Neural cell (in vitro differentiated cells): ENCODE data around the gene CDK5RAP2. TPM values are rescaled to one million over a fixed set of nuclear protein-coding genes. Genes with fewer than 3 reads are reported as not detected.

ENCODE experiments used
- H2AFZ ChIP-seq: fragments of 200-600, 300-800 bp; sonication (generic), shearing (Covaris generic); 2 replicates; pipeline ENCODE4 v1.6.0; 2014; ENCODE audit warnings: low read depth, mild to moderate bottlenecking, antibody characterized with exemption, low read length, moderate library complexity
- H3F3A ChIP-seq: fragments of 200-600 bp; shearing (Covaris generic); 2 replicates; pipeline ENCODE4 v1.6.1; 2016; ENCODE audit warnings: mild to moderate bottlenecking, moderate library complexity, mixed read lengths, antibody characterized with exemption, low read length; ENCODE audit not compliant: insufficient read depth, poor library complexity, severe bottlenecking
- H3K27ac ChIP-seq: fragments of 200-600, 300-800 bp; sonication (generic), shearing (Covaris generic); 2 replicates; pipeline ENCODE4 v1.5.1; 2014; ENCODE audit warnings: mild to moderate bottlenecking, low read length, moderate library complexity
- H3K27me3 ChIP-seq: fragments of 300-800, 200-600 bp; sonication (generic), shearing (Covaris generic); 2 replicates; pipeline ENCODE4 v1.6.0; 2014; ENCODE audit warnings: mild to moderate bottlenecking, low read depth, low read length, moderate library complexity; ENCODE audit not compliant: insufficient read depth
- H3K36me3 ChIP-seq: fragments of 300-800, 200-600 bp; sonication (generic), shearing (Covaris generic); 2 replicates; pipeline ENCODE4 v1.5.1; 2014; ENCODE audit warnings: mild to moderate bottlenecking, antibody characterized with exemption, low read length, moderate library complexity; ENCODE audit not compliant: insufficient read depth
- H3K4me2 ChIP-seq: fragments of 300-800, 200-600 bp; sonication (generic), shearing (Covaris generic); 2 replicates; pipeline ENCODE4 v1.6.0; 2014; ENCODE audit warnings: mild to moderate bottlenecking, low read length
- H3K4me3 ChIP-seq: fragments of 300-800, 200-600 bp; sonication (generic), shearing (Covaris generic); 2 replicates; pipeline ENCODE4 v1.5.1; 2014; ENCODE audit warnings: mild to moderate bottlenecking, low read length, moderate library complexity
- H3K79me2 ChIP-seq: fragments of 200-600 bp; shearing (Covaris generic); replicated peaks from 2 replicates; pipeline ENCODE4 v1.6.0; 2014; ENCODE audit warnings: mild to moderate bottlenecking, low read length, moderate library complexity; ENCODE audit not compliant: insufficient read depth
- H3K9ac ChIP-seq: fragments of 300-800, 200-600 bp; sonication (generic), shearing (Covaris generic); 2 replicates; pipeline ENCODE4 v1.6.1; 2016; ENCODE audit warnings: mild to moderate bottlenecking, low read length, mixed read lengths
- H3K9me2 ChIP-seq: fragments of 200-600 bp; shearing (Covaris generic); 2 replicates; pipeline ENCODE4 v1.6.1; 2016; ENCODE audit warnings: mild to moderate bottlenecking, low read length, mixed read lengths; ENCODE audit not compliant: insufficient read depth
- H3K9me3 ChIP-seq: fragments of 200-600, 300-800 bp; sonication (generic), shearing (Covaris generic); 2 replicates; pipeline ENCODE4 v1.6.1; 2016; ENCODE audit warnings: mild to moderate bottlenecking, mixed run types, low read length, moderate library complexity, mixed read lengths
- H4K20me1 ChIP-seq: fragments of 200-600 bp; shearing (Covaris generic); 2 replicates; pipeline ENCODE4 v1.6.1; 2016; ENCODE audit warnings: mild to moderate bottlenecking, mixed run types; ENCODE audit not compliant: insufficient read depth
- EP300 ChIP-seq: fragments of 450-650 bp; conservative IDR thresholded peaks from 2 replicates; pipeline ENCODE4 v1.6.1; 2014; ENCODE audit warnings: antibody characterized with exemption, mild to moderate bottlenecking, moderate library complexity; ENCODE audit not compliant: poor library complexity, severe bottlenecking
- EZH2 ChIP-seq: fragments of 200-600, 300-800 bp; shearing (Covaris generic), sonication (generic); IDR thresholded peaks from 2 replicates; pipeline ENCODE4 v1.6.1; 2014; ENCODE audit warnings: antibody characterized with exemption, low read length, borderline replicate concordance, mild to moderate bottlenecking; ENCODE audit not compliant: insufficient read depth, poor library complexity, severe bottlenecking
- MXI1 ChIP-seq: fragments of 450-650 bp; conservative IDR thresholded peaks from 2 replicates; pipeline ENCODE4 v1.6.1; 2014; ENCODE audit warnings: antibody characterized with exemption, mild to moderate bottlenecking; ENCODE audit not compliant: poor library complexity, severe bottlenecking
- POLR2AphosphoS5 ChIP-seq: IDR thresholded peaks from 2 replicates; pipeline ENCODE4 v1.6.1; 2012
- RAD21 ChIP-seq: fragments of 450-650 bp; conservative IDR thresholded peaks from 2 replicates; pipeline ENCODE4 v1.6.1; 2014; ENCODE audit warnings: antibody characterized with exemption, mild to moderate bottlenecking, moderate library complexity
- REST ChIP-seq: IDR thresholded peaks from 2 replicates; pipeline ENCODE4 v1.6.1; 2012; ENCODE audit warnings: borderline replicate concordance
- SMC3 ChIP-seq: fragments of 450-650 bp; conservative IDR thresholded peaks from 2 replicates; pipeline ENCODE4 v1.6.1; 2014; ENCODE audit warnings: antibody characterized with exemption, mild to moderate bottlenecking, moderate library complexity; ENCODE audit not compliant: poor library complexity
- TAF1 ChIP-seq: IDR thresholded peaks from 2 replicates; pipeline ENCODE4 v1.6.1; 2012; ENCODE audit warnings: low read depth
- polyA plus RNA-seq: library from polyadenylated mRNA; depleted of rRNA; stranded (reverse); fragments of >200 nt; gene quantifications from 2 replicates; pipeline ENCODE4 v1.2.3, GENCODE V29; 2014
- TF ChIP-seq, protein P1 (sequence below): fragments of 450-650 bp; IDR thresholded peaks from 2 replicates; pipeline ENCODE4 v1.5.1; 2014; ENCODE audit warnings: antibody characterized with exemption, mild to moderate bottlenecking, moderate library complexity; ENCODE audit not compliant: poor library complexity, severe bottlenecking

The CDK5RAP2 gene
- polyA plus RNA-seq, 1 donor from 2014 or later: 43.3 TPM

DNA sequence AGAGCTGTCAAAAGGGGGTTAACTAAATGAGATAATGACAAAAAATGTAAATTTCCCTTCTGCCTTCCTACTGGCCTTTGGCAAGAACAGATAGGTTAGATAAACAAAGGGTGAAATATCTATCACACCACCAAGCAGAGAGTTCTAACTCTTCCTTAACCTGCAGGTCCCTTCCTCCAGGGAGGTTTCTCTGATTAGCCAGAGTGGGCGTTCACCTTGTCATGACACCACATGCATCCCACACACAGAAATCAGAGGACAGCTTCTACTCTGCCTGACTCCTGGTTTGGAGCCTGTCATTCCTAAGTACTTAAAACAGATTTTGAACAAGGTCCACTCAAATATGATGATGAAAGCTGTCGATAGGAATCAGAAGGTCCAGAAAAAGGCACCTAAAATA lies 180.0 kb downstream of the CDK5RAP2 start:
- no peak overlapping the region for H3K9ac ChIP-seq
- peaks cover 5% of the 10 kb centered on the region for H3K36me3 ChIP-seq
- no peak overlapping the region for H3K4me2 ChIP-seq
- TF ChIP-seq RAD21 (no peak), REST (no peak), SMC3 (no peak), TAF1 (no peak), EZH2 (no peak), MXI1 (no peak), POLR2AphosphoS5 (no peak), EP300 (no peak)
- TF ChIP-seq, protein P1, sequence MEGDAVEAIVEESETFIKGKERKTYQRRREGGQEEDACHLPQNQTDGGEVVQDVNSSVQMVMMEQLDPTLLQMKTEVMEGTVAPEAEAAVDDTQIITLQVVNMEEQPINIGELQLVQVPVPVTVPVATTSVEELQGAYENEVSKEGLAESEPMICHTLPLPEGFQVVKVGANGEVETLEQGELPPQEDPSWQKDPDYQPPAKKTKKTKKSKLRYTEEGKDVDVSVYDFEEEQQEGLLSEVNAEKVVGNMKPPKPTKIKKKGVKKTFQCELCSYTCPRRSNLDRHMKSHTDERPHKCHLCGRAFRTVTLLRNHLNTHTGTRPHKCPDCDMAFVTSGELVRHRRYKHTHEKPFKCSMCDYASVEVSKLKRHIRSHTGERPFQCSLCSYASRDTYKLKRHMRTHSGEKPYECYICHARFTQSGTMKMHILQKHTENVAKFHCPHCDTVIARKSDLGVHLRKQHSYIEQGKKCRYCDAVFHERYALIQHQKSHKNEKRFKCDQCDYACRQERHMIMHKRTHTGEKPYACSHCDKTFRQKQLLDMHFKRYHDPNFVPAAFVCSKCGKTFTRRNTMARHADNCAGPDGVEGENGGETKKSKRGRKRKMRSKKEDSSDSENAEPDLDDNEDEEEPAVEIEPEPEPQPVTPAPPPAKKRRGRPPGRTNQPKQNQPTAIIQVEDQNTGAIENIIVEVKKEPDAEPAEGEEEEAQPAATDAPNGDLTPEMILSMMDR: no peak
- H3K27me3 ChIP-seq: no peaks in the 10 kb centered on the region
- no peaks in the 10 kb centered on the region for H4K20me1 ChIP-seq
- no peaks in the 10 kb centered on the region for H3K9me3 ChIP-seq
- H3K79me2 ChIP-seq: no peaks in the 10 kb centered on the region
- no peaks in the 10 kb centered on the region for H3F3A ChIP-seq
- H3K9me2 ChIP-seq: no peaks in the 10 kb centered on the region
- H3K4me3 ChIP-seq: no peak overlapping the region
- H3K27ac ChIP-seq: no peak overlapping the region
- no peak overlapping the region for H2AFZ ChIP-seq

- Histone ChIP-seq H3F3A (no peaks in the 10 kb centered on the region), H3K4me2 (no peak overlapping the region), H3K9me2 (no peaks in the 10 kb centered on the region), H3K4me3 (no peak overlapping the region), H3K9me3 (no peaks in the 10 kb centered on the region), H2AFZ (no peak overlapping the region), H3K27me3 (no peaks in the 10 kb centered on the region), H3K36me3 (peaks cover 4% of the 10 kb centered on the region), H4K20me1 (no peaks in the 10 kb centered on the region), H3K9ac (no peak overlapping the region), H3K27ac (no peak overlapping the region), H3K79me2 (no peaks in the 10 kb centered on the region)
- TF ChIP-seq POLR2AphosphoS5 (no peak), RAD21 (no peak), TAF1 (no peak), MXI1 (no peak), EP300 (no peak), REST (no peak), SMC3 (no peak), EZH2 (no peak)
- TF ChIP-seq, protein P1: no peak
These were observed 181.7 kb downstream of the CDK5RAP2 start for GRCh38 chr9:120398286-120398685.
